ENCODE data around the gene HYCC2. TPM values are rescaled to one million over a fixed set of nuclear protein-coding genes. Genes with fewer than 3 reads are reported as not detected.

Gene HYCC2
- 13.3 and 13.7 TPM in 2 replicates for total RNA-seq (2021)
- long read RNA-seq, full-length matches to known transcripts, result 33 of 65 reads
- long read RNA-seq, partial matches to known transcripts, result 5 of 65 reads
- long read RNA-seq, other reads (novel, unspliced or antisense), result 27 of 65 reads

DNA sequence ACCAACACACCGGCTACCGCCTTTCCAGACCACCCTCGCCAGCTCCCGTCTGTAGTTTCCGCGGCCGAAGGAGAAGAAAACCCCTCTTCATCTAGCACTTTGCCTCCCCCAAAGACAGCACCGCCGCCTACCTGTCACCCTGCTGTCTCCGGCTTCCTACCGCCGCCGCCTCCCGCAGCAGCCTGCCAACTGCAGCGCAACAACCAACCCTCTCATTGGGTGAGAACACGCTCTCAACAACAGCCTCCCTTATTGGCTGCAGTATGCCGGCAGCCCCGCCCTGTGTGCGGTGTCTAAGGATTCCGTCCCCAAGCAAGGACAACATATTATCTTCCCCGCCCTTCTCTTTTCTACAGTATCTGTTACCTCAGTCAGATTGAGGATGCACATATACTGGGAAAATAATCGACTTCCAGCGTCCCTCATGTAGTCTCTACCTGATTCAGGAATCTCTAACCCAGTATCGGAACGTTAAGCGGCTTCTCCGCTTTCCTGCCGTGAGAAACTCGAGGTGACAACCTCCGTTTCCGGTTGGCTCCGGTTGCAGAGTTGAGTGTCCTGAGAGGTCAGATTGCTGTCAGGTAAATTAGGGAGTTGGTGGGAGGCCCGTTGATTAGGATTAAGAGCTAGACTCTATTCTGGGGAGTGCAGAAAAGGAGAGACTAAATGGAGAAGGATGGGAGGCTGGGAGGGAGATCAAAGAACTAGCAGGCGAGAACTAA lies at the start of gene HYCC2, which contains the start of gene NDUFB3:
Gene HYCC2 (minus strand): TSS at position 193 of the 722 bp plus-strand sequence. CDS start 47,662 bp downstream, outside the sequence.
Gene NDUFB3 (plus strand): TSS at position 523 of the 722 bp plus-strand sequence. CDS start 6,882 bp downstream, outside the sequence.
- no peaks in the 10 kb centered on the region for H3K79me1 ChIP-seq (ENCODE audit: insufficient read depth, low read depth, low read length, poor library complexity, severe bottlenecking)

More for the DNA sequence above, at the start of gene HYCC2, which contains the start of gene NDUFB3:
- peaks cover 1% of the 10 kb centered on the region; the same call in 1 of the 2 replicates for H3K27me3 Mint-ChIP-seq (ENCODE audit: low read depth)
- Histone ChIP-seq H4K91ac (ENCODE audit: insufficient read length, low read depth, low read length) (no peak within 1 kb of the TSS), H3K27ac (ENCODE audit: insufficient read length, low read depth, low read length) (peak within 1 kb of the TSS; percentile 33), H4K20me1 (ENCODE audit: control insufficient read depth, insufficient read depth, insufficient read length) (no peaks in the 10 kb centered on the region), H2AK5ac (ENCODE audit: insufficient read length, low read length) (no peak within 1 kb of the TSS), H3K27me3 (ENCODE audit: insufficient read depth, low read length) (no peaks in the 10 kb centered on the region), H2AFZ (ENCODE audit: low read length) (peak within 1 kb of the TSS; percentile 76), H2BK120ac (ENCODE audit: low read depth, low read length, poor library complexity, severe bottlenecking) (no peak within 1 kb of the TSS), H3K9ac (ENCODE audit: extremely low read depth, insufficient read length, low read length) (peak within 1 kb of the TSS; percentile 96), H2BK12ac (ENCODE audit: insufficient read length, low read depth, low read length) (no peak within 1 kb of the TSS), H3K9me3 (ENCODE audit: control insufficient read depth, low read depth, low read length) (no peaks in the 10 kb centered on the region), H3K4ac (ENCODE audit: low read depth, low read length) (no peak within 1 kb of the TSS), H3K23ac (ENCODE audit: insufficient read length, low read depth, low read length) (no peak within 1 kb of the TSS), H3K4me1 (ENCODE audit: insufficient read depth, low read length) (no peaks in the 10 kb centered on the region), H4K5ac (ENCODE audit: insufficient read length, low read depth, low read length) (no peak within 1 kb of the TSS), H3K79me2 (ENCODE audit: insufficient read depth, low read length) (peaks cover 3% of the 10 kb centered on the region; the same call in 1 of the 2 replicates), H2BK5ac (ENCODE audit: insufficient read length, low read length) (no peak within 1 kb of the TSS), H2BK20ac (ENCODE audit: low read depth, low read length, poor library complexity, severe bottlenecking) (no peak within 1 kb of the TSS), H3K14ac (ENCODE audit: insufficient read depth, low read length) (peak within 1 kb of the TSS; percentile 87; the same call in 1 of the 2 replicates), H3K23me2 (ENCODE audit: insufficient read length, low read depth, low read length, poor library complexity, severe bottlenecking) (peaks cover 5% of the 10 kb centered on the region), H3K18ac (ENCODE audit: insufficient read length, low read depth, low read length) (peak within 1 kb of the TSS; percentile 86), H4K8ac (replicated peaks; ENCODE audit: insufficient read length, low read depth, low read length) (no peak within 1 kb of the TSS), H2BK15ac (ENCODE audit: low read depth, low read length) (no peak within 1 kb of the TSS), H3K4me2 (ENCODE audit: insufficient read depth, insufficient read length, low read length) (peak within 1 kb of the TSS; percentile 70), H3K56ac (ENCODE audit: insufficient read length, low read depth, low read length) (no peak within 1 kb of the TSS), H3T11ph (ENCODE audit: low read length) (no peak within 1 kb of the TSS)
- peak within 1 kb of the TSS; percentile 97 to 99 (median 97) for H3K27ac Mint-ChIP-seq
- TF ChIP-seq, protein P1, sequence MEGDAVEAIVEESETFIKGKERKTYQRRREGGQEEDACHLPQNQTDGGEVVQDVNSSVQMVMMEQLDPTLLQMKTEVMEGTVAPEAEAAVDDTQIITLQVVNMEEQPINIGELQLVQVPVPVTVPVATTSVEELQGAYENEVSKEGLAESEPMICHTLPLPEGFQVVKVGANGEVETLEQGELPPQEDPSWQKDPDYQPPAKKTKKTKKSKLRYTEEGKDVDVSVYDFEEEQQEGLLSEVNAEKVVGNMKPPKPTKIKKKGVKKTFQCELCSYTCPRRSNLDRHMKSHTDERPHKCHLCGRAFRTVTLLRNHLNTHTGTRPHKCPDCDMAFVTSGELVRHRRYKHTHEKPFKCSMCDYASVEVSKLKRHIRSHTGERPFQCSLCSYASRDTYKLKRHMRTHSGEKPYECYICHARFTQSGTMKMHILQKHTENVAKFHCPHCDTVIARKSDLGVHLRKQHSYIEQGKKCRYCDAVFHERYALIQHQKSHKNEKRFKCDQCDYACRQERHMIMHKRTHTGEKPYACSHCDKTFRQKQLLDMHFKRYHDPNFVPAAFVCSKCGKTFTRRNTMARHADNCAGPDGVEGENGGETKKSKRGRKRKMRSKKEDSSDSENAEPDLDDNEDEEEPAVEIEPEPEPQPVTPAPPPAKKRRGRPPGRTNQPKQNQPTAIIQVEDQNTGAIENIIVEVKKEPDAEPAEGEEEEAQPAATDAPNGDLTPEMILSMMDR (conservative IDR thresholded peaks at IDR 0.05), result no peak
- H3K4me3 Mint-ChIP-seq, result peak within 1 kb of the TSS; percentile 90 to 96
- WGBS (ENCODE audit: extremely low coverage, insufficient read length, low lambda C conversion rate), result no CpG with 5 or more reads among the region's 34 CpGs
- peak; percentile 94 for DNase-seq
- peaks cover 13 to 28% of the 10 kb centered on the region in 2 experiments for H3K4me1 Mint-ChIP-seq
- H3K36me3 Mint-ChIP-seq (ENCODE audit: insufficient read depth in 1 of 3, low read depth in 3 of 3), result no peaks in the 10 kb centered on the region
- no peaks in the 10 kb centered on the region; a peak in 1 of 5 replicates for H3K9me3 Mint-ChIP-seq
